OCI-M1 (cell line): ENCODE measurements around the gene ARID5B.

Experiments used
- DNase-seq: peaks from one replicate; lab custom pipeline; 2025; lab: John Stamatoyannopoulos, UW

Gene ARID5B

GRCh38 chr10:61883371-61884025 is 18.0 kb upstream of the ARID5B start:
- DNase-seq: no peak

GRCh38 chr10:61887772-61888171 is 13.7 kb upstream of the ARID5B start:
- DNase-seq: no peak

DNA sequence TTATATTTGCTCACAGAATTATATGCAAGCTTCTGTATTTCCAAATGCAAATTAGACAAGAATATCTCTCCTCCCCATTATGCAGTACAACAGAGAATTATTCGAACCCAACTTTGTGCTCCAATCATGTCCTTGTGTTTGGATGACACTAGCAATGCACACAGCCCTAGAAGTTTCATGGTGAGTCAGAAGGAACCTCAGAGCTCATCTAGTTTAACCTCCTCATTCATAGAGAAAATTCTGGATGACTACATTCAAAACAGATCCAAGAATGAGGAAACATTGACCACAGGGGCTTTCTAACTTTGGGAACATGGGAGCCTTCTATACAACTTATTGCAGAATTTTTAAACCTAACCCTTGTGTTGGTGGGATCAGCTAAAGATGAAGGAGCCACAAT is 12.8 kb upstream of the ARID5B start:
- no peak for DNase-seq

GRCh38 chr10:61890430-61890829 is 11.1 kb upstream of the ARID5B start:
- DNase-seq: no peak

DNA sequence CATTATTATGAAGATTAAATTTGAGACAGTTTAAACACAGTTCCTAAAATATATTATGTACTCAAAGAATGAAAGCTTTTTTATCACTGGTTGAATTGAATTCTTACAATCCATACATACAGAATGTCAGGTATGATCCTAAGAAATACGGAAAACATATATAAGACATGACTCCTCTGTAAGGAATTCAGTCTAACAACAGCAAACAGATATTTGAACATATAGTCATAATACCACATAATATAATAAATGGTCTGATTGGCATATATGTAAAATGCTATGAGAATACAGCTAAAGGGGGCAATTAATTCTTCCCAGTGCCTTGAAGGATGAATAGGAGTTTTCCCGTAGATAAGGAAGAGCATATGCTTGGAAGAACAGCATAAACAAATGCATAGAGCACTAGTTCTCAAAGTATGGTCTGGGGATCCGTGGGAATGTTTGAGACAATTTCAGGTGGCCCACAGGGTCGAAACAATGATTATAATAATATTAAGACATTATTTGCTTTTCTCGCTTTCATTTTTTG is 10.6 kb upstream of the ARID5B start:
- no peak for DNase-seq

GRCh38 chr10:61891906-61892585 is 9.5 kb upstream of the ARID5B start:
- no peak for DNase-seq

- no peak for DNase-seq
Observed at GRCh38 chr10:61892961-61893360, 8.5 kb upstream of the ARID5B start.

DNA sequence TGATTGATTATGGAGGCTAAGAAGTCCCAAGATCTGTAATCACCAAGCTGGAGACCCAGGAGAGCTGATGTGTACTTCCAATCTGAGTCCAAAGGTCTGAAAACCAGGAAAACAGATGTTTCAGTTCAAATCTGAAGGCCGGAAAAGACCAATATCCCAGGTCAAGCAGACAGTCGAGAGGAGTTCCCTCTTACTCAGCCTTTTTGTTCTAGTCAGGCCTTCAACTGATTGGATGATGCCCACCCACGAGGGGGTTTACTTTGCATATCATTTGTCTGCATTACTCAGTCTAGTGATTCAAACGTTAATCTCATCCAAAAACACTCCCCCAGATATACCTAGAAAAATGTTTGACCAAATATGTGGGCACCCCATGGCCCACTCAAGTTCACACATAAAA is 7.4 kb upstream of the ARID5B start:
- DNase-seq: no peak

- no peak for DNase-seq
Observed at GRCh38 chr10:61895898-61896600, 5.5 kb upstream of the ARID5B start.

DNA sequence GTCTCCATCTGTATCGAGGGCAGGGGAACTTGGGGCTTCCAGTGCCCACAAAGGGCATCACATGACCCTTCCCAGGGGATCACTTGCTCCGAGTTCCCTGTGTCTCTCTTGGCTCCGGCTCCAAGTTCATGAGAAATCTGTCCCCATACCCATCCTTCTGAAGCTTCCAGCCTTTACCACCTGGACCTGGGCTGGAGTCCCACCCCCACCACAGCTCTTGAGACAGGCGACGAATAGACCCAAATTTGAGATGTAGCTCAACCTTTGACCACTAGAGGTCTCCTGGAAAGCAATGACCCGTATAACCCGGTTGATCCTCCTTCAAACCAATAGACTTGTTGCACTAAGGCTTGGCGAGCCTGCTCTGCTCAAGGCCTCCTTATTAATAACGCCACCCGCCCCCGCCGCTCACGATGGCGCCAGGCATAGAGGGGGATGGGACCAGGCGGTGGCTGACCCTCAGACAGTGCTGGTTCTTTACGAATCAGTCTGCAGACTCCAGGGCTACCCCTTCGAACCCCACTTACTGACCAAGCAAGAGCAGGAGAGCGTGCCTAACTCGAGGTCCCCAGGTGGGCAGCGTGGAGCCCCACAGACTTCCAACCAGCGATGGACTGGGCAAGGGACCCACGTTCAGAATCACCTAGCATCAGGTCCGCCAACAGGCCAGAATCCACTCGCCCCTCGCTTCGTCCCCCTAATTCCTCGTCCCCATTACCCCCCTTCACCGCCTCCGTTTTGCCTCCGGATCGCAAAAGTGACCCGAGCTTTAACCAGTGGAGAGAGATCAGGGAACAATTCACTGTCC is 4.4 kb upstream of the ARID5B start:
- peak; percentile 96 for DNase-seq

GRCh38 chr10:61897671-61898434 is 3.6 kb upstream of the ARID5B start:
- peak; percentile 89 for DNase-seq

DNA sequence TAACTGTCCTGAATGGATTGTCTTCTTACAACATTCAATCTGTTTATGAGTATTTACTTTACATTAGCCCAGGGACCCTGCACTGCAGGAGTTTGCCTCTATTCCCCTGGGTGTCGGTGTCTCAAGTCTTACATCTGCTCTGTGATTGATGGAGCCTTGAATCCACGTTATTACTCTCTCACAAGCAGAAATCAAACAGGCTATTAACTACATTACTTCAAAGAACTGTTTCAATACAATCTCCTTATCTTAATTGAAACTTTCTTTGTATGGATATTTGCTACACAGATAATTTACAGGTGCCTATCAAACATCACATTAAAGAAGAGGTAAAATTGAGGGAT is 3.1 kb upstream of the ARID5B start:
- DNase-seq: peak; percentile 62

- peak; percentile 77 for DNase-seq
Observed at GRCh38 chr10:61899069-61899531, 2.4 kb upstream of the ARID5B start.

GRCh38 chr10:61899663-61899996 is 1.9 kb upstream of the ARID5B start:
- DNase-seq: no peak

GRCh38 chr10:61899997-61900828 is 1.3 kb upstream of the ARID5B start:
- peak; percentile 96 for DNase-seq

DNA sequence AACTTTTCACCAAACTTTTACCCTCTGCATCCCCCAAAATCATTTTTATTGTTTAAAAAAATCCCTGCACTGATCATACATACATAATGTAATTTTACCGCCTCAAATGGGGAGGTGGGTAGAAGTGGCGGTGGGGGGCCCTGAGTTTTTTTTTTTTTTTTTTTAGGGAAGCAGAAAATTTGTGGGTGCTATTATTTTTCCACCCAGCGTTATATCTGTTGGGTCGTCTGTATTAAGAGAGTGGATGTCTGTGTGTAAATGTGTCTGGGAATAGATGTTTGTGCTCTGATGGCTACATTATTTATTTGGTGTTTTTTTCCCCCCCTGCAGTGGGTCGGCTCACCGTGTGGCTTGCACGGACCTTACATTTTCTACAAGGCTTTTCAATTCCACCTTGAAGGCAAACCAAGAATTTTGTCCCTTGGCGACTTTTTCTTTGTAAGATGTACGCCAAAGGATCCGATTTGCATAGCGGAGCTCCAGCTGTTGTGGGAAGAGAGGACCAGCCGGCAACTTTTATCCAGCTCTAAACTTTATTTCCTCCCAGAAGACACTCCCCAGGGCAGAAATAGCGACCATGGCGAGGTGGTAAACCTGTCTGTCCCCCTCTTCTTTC is 438 bp downstream of the ARID5B start:
- DNase-seq: no peak

DNA sequence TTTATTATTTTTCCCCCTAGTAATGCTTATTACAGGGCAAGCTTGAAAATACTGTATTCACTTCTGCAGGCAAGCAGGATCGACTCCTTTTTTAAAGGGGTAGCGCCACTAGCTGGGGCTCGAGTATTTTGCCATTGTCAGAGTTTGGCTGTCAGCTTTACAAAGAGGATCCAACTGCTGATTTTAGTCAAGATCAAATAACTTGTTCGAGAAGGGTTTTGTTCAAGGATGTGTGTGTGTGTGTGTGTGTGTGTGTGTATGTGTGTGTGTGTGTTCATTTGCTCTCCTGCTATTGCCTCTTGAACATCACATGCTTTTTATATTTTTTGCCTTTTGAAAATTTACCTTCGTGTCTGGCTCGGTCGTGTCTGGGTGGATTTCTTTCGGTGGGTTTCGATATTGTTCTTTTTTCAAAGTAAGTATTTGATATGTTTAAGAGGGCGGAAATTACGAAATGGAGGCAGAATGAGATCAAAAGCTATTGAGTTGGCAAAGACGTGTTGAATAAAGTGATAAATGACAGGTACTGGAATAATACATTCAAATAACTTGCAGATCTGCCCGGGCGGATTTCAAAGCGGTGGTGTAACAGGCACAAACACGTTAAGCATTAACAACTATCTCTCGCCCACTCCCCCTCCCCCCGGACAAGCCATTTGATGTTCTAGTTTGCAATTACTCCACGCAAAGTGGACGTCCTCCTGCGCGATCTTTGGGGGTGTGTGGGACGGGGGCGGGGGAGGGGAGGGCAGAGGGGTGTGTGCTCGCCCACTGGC is 1.1 kb downstream of the ARID5B start:
- DNase-seq: peak; percentile 90

DNA sequence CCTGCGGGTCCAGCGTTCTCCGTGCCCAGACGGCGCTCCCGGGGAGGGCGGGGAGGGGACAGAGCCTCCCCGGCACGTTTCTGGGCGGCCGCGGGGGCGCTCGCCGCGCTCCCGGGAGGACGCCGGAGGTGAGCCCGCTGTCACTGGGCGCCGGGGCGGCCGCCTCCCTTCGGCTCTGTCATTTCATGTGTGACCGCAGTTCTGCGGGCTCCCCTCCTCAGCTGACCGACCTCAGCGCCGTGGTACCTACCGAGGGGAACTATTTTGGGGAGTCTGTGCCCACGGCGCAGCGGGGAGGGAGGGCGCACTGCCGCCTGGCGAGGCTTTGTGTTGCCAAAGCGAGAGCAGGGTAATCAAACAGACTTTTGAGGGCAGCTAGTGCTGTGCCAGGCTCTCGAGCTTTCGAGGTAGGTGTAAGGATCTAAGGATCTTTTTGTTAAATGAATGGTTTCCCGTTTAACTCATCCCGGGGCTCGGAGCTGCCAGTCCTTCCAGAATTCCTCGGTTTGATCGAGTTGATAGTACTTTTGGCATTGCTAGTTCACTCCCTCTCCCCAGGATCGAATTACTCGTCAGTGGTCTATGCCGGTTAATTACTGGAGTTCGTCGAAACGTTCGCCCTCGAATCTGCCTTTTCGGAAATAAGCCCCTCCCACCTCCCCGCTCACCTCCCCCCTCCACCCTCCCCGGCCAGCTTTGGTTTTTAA is 1.9 kb downstream of the ARID5B start:
- DNase-seq: peak; percentile 83

DNA sequence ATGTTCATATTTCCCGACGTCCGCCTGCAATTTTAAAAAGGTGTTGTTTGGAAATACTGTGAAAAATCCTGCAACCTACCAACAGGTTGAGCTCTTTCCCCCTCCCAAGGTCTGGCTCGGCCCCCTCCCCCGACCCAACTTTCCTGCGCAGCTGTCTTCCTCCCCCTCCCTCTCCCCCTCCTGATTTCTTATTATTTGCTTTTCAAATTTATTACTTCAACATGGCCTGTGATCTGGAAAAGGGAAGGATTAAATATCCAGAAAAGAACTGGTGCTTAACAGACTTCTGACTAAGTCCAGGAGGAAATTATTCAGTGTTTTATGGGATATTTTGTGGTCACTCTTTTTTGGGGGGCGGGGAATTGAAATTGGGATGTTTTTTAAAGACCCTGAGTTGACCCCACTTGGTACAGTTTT is 2.4 kb downstream of the ARID5B start:
- DNase-seq: no peak
